NCI-H146 (cell line): ENCODE data around the gene TTC8.
A peak's percentile ranks its signal among the peaks of the same experiment; 100 is the strongest.
"Not testable (repeated sequence)": the region's sequence is repeated elsewhere in the genome, so short reads cannot be mapped to it uniquely, and the experiment has no call there.

ENCODE experiments used
- DNase-seq: peaks from one replicate; lab custom pipeline; 2025; lab: John Stamatoyannopoulos, UW

The TTC8 gene

DNA sequence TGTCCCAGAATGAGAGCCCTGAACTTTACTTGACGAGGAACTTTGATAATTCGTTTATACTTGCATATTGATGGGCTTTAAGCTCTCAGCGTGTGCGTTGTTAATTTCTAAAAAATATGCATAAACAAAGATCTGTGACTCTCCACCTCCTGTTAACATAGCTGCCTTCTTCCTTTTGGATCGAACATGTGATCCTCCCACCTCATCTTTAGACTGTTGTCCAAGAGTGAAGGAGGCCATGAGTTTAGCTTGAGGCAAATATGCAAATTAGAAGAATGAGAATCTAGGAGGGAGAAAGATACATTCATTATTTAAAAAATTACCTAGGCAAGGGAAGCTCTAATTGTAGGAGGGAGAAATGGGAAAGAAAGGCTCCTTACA is 617 bp downstream of the TTC8 start:
- DNase-seq, result peak; percentile 14

- peak; percentile 53 for DNase-seq
These were observed 1.1 kb downstream of the TTC8 start for GRCh38 chr14:88825503-88825902.

- DNase-seq, result peak; percentile 8
These were observed 4.7 kb downstream of the TTC8 start for GRCh38 chr14:88829188-88829587.

- no peak for DNase-seq
These were observed 5.3 kb downstream of the TTC8 start for GRCh38 chr14:88829685-88830302.

DNA sequence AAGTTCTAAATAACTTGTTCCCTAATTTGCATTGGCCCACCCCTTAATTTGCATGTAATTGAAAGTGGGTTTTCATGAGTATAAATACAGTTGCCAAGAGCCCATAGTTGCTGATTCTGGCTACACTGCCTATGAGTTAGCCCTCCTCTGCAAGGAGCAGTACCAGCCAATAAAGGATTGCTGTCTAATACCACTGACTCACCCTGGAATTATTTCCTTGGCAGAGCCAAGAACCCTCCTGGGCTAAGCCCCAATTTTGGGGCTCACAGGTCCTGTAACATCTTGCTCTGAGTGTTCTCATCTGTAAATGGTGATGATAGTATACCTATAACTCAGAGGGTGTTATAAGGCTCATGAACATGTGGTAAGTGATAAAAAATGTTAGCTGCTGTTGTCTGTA is 6.8 kb downstream of the TTC8 start:
- DNase-seq, result no peak

DNA sequence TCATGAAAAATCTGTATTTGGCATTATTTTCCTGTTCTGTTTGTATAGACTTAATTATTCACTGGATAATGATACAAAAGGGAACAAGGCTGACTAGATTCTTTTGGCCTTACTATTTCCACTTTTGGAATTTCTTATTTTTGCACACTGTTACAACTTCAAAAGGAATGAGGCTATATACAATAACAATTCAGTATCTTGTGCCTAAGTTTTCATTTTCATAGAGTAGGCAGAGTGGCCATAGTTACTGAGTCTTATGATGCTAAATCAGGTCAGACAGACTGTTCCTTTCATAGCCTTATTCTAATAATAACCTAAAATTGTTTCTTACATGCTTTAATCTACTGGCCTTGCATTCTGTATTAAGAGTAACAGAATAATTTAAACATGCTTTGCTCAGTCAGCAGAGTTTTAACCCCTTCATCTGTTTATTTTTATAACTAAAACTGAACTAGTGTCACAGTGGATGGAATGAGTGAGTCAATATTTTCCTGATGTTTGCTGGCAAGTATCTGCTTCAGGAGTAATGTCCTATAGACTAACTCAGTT is 10.5 kb downstream of the TTC8 start:
- DNase-seq, result no peak

DNA sequence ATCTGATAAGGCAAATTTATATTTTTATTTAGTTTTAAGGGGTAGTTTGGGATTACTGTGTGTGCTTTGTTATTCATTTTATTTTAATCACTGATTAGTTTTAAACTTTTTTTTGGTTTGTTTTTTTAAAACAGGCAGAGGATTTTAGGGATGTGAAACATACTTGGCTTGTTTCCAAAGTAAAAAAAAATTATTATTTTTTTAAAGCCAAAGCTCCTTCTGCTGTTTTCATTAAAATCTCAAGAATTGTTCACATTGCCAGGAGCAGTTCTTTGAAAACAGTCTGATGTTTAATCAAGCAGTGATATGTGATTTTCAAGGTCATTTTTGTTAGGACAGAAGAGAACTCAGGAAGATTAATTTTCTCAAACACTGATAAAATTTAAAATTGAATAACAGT is 11.2 kb downstream of the TTC8 start:
- no peak for DNase-seq

- no peak for DNase-seq
These were observed 13.0 kb downstream of the TTC8 start for GRCh38 chr14:88837495-88837894.

- peak; percentile 80 for DNase-seq
These were observed 13.6 kb downstream of the TTC8 start for GRCh38 chr14:88838015-88838414.

GRCh38 chr14:88840926-88841325 is 16.5 kb downstream of the TTC8 start:
- DNase-seq, result no peak

DNA sequence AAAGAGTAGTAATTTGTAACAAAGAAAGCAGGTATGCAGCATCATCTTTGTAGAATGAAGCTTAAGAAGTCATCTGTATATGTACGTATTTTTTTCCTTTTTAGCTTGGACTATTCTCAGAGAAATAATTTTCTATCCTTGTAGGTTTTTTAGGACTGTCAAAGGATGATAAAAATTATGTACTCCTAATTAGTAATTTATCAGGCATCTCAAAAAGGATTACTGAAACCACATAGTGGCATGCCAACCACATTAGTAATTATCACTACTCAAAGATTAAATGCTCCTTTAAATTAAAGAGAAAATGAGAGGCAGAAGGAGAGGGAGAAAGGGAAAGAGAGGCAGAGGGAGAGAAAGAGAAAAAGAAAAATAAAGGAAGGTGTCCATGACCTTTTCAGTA is 17.3 kb downstream of the TTC8 start:
- no peak for DNase-seq

DNA sequence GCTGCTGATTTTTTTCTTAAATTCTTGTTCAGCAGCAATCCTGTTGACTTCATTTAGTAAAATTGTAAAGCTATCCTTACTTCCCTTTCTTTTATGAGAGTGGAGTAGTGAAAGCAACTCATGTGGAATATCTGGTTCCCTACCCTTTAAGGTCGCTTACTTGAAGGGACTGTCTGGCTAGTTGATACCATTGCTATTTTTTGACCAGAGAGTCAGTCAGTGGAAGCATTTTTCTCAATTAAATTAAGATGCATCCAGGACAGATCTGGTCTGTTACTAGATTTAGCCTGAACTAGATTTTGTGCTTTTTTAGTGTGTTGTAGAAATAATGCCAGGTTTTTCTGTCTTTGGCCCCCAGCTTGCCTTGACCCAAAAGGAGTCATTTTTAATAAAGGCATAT is 18.0 kb downstream of the TTC8 start:
- DNase-seq, result no peak

GRCh38 chr14:88844980-88845491 is 20.6 kb downstream of the TTC8 start:
- no peak for DNase-seq

DNA sequence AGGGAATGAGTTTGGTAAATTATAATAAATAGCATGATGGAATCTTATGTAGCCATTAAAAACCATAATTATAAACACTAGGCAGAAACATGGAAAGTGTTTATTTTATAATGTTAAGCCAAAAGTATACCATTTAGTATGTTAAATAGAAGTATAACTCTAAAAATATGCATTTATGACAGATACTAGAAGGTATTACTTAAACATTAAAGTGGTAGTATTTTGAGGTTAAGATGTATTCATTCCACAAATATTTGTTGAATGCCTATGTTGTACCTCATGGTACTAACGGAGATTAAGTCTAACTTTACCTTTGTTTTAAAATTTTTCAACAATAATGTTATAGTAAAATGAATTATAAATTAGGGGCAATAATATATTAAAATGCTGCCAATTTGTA is 24.1 kb downstream of the TTC8 start:
- DNase-seq, result no peak

- no peak for DNase-seq
These were observed 25.3 kb downstream of the TTC8 start for GRCh38 chr14:88849716-88850115.

- DNase-seq, result no peak
These were observed 27.1 kb downstream of the TTC8 start for GRCh38 chr14:88851587-88851986.

GRCh38 chr14:88852632-88853031 is 28.2 kb downstream of the TTC8 start:
- no peak for DNase-seq

DNA sequence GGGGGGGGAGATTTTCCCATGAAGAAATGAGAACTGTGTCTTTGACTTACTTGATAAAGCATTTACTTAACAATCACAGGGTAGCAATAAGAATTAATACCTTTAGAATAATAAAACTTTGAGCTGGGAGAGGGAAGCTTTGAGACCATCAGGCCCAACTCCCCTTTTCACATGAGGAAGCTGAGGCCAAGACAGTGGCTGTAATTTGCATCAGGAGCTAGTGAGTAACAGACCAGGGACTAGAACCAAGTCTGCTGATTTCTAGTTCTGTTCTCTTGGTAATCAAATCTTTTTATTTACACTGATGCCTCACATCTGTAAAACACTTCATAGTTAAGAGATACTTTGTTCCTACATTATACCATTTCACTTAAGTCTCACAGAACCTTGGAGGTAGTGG is 28.7 kb downstream of the TTC8 start:
- DNase-seq, result no peak

DNA sequence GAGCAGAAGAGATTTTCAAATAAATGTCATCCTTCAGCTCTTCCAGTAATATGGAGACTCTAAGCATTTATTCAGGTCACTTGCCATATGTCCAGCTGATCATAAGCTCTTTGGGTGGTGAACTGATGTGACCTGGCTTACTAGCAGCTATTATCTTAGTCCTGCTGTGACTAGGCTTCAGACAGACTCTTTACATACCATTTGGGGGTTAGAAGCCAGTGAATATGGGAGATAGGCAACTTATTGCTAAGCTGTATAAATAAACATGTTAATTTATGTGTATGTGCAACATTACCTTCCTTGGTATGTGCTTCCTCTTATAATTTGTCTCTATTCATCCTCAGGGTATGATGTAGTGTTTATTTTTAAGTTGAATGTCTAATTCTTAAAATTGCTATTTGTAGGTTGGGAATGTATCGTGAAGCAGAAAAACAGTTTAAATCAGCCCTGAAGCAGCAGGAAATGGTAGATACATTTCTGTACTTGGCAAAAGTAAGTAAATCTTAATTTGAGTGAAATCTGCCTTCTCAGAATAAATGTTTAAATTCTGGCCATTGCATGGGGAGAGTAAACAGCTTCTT is 32.4 kb downstream of the TTC8 start:
- DNase-seq, result no peak

DNA sequence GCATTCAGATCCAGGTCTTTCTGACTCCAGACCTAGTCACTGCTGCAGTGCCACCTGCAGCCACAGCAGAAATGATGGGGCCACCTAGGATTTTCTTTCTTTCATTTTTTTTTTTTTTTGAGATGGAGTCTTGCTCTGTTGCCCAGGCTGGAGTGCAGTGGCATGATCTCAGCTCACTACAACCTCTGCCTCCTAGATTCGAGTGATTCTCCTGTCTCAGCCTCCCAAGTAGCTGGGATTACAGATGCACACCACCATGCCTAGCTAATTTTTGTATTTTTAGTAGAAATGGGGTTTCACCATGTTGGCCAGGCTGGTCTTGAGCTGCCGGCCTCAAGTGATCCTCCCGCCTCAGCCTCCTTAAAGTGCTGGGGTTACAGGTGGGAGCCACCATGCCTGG is 33.4 kb downstream of the TTC8 start:
- DNase-seq, result not testable (repeated sequence)

- not testable (repeated sequence) for DNase-seq
These were observed 34.7 kb downstream of the TTC8 start for GRCh38 chr14:88859118-88859517.

- DNase-seq, result no peak
These were observed 38.7 kb downstream of the TTC8 start for GRCh38 chr14:88863167-88863566.

GRCh38 chr14:88864198-88864597 is 39.7 kb downstream of the TTC8 start:
- DNase-seq, result no peak

GRCh38 chr14:88866305-88866704 is 41.9 kb downstream of the TTC8 start:
- peak; percentile 1 for DNase-seq
